AML-193 (cell line): ENCODE measurements around the gene ZNF394.

Experiments used
- DNase-seq, 2 experiments: peaks; one replicate each; lab custom pipeline; 2025; lab: John Stamatoyannopoulos, UW

Gene ZNF394

GRCh38 chr7:99493823-99494222 lies 6.3 kb downstream of the ZNF394 start:
- DNase-seq: no peak

- no peak for DNase-seq
Measured at GRCh38 chr7:99490878-99491277, 9.2 kb downstream of the ZNF394 start.

DNA sequence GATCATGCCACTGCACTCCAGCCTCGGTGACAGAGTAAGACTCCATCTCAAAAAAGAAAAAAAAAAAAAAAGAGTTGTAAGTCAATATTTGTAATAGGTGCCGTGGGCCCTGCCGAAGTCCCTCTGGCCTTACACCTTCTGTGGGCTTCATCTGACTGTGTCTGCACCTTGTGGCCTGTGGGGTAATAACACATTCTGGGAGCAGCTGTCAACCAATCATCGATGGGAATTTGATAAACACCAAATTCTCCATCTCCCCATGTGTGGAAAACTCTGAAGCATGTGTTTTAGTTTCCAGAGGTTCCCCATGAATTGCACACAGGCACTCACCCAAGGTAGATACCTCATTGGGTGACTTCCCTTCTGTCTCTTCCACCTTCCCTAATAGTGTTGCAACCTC lies 10.8 kb downstream of the ZNF394 start:
- DNase-seq: peak in 1 of 2 experiments; percentile 16

DNA sequence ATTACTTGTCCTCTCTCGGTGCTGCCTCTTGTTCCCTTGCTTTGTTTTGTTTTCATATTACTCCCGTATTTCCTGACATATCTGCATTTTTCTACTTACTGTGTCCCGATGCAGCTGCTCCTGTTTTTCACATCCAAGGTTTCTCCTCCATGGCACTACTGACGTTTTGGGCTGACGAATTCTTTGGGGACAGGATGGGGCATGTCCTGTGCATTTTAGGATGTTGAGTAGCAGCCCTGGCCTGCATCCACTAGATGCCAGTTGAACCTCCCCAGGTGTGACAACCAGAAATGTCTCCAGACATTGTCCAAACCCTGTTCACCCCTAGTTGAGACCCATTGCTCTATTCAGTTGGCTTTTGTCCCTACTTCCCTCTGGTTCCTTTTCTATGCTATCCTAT lies 15.0 kb downstream of the ZNF394 start:
- no peak for DNase-seq

DNA sequence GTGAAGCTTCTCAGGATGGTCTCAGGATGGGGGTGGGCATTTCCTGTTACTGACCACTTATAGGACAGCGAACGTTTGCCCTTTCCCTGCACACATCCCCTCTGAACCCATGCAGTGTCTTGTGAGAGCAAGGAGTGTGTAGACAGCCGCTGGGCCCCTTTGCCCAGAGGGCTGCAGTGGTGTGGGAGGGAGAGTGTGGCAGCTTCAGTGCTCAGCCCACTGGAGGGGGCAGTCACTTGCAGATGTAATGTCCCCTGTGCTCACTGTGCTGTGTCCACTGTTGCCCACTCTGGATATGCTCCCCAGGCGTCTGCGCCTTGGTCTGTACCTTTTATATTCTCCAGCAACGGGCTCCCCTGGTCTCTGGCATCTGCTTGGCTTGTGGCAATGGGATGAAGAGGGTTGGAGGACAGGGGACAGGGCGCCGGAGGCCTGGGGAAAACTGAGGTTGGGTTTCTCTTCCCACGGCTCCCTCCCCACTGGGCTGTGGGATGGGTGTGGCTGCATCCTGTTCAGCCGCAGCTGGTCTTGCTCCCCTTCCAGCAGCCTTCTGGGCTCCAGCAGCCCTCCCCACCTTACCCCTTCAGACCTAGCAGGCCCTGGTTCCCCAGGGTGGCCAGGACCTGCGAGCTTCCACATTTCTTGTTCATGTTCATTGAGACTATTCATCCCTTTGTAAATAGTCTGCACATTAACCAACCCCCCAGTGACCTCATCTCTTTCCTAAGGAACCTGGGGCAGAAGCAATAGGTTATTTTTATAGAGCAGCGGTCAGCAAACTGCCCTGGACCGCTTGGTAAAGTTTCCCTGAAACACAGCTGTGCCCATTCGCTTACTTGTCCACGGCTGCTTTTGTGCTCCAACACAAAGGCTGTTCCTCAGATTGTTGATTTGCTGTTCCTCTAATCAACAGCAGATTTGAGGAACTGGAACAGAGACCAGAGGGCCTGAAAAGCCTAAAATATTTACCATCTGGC lies 21.3 kb downstream of the ZNF394 start:
- no peak for DNase-seq

GRCh38 chr7:99476107-99476506 lies 24.0 kb downstream of the ZNF394 start:
- no peak for DNase-seq

GRCh38 chr7:99473315-99473596 lies 26.8 kb downstream of the ZNF394 start:
- DNase-seq: peak; percentile 81 to 87

DNA sequence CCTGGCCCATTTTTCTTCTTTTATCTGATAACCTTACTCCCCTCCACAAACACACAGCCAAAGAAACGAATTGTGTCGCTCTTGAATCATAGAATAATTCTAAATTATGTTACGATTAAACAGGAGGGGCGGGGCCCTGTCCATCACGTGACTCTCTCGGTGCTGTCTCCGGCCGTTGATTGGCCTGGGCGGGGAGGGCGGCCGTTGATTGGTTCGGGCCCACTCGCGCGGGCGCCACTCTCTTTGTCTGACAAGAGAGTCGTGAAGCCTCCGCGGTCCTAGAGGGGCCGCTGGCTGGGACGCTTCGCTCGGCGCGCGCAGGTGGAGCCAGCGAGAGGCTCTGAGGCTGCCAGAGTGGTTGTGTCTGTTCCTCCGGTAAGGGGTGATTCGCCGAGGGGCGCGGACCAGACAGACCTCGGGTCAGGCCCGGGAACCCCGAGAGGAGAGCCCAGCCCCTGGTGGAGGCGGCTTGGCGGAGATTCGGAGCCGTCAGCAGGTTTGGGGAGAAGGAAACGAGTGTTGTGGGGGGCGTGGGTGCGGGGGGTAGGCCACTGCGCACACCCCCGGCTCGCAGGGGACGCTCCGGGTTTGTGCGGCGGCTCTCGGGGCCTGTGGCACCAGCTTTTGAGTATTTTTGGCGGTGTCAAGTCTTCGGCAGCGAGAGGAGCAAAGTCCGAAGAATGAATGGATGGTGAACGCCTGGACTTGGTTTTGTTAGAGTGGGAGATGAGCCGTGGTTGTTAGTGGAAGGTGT lies 27.3 kb downstream of the ZNF394 start, which contains the start of gene ZNF789:
TSS of gene ZNF789 (plus strand) at position 330 of the 754 bp plus-strand sequence. CDS start 3,567 bp downstream, outside the sequence.
- DNase-seq: peak; percentile 91 to 93

GRCh38 chr7:99469381-99470065 lies 30.6 kb downstream of the ZNF394 start:
- no peak for DNase-seq

DNA sequence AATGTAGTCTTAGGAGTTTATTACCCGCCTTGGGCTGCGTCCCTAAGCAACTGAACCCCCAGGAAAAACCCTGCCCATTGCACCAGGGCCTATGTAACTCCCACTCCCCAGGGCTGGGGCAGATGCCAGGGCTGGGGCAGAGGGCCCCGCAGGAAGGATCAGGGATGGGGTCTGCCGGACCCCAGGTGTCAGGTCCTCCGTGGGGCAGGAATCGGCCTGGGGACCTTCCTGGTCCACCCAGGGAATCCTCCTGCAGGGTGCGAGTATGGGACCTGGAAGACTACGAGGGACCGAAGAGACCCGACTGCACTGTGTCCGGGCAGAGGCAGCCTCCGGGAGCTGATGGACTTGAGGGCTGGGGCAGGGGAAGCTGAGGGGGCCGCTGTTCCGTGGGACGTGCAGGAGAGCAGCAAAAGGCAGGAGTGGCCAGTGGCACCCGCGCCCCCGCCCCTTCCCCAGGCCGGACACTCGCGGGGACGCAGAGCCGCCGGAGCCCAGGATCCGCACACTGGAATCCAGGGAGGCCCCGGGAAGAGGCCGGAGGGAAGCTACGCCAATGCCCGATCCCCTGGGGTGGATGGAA lies 31.7 kb downstream of the ZNF394 start:
- DNase-seq: no peak

- DNase-seq: no peak
Measured at GRCh38 chr7:99465421-99465768, 34.7 kb downstream of the ZNF394 start.

GRCh38 chr7:99461221-99461620 lies 38.9 kb downstream of the ZNF394 start:
- peak in 1 of 2 experiments; percentile 14 for DNase-seq

GRCh38 chr7:99460651-99461050 lies 39.4 kb downstream of the ZNF394 start:
- no peak for DNase-seq

- peak; percentile 41 to 47 for DNase-seq
Measured at GRCh38 chr7:99459087-99459486, 41.0 kb downstream of the ZNF394 start.

DNA sequence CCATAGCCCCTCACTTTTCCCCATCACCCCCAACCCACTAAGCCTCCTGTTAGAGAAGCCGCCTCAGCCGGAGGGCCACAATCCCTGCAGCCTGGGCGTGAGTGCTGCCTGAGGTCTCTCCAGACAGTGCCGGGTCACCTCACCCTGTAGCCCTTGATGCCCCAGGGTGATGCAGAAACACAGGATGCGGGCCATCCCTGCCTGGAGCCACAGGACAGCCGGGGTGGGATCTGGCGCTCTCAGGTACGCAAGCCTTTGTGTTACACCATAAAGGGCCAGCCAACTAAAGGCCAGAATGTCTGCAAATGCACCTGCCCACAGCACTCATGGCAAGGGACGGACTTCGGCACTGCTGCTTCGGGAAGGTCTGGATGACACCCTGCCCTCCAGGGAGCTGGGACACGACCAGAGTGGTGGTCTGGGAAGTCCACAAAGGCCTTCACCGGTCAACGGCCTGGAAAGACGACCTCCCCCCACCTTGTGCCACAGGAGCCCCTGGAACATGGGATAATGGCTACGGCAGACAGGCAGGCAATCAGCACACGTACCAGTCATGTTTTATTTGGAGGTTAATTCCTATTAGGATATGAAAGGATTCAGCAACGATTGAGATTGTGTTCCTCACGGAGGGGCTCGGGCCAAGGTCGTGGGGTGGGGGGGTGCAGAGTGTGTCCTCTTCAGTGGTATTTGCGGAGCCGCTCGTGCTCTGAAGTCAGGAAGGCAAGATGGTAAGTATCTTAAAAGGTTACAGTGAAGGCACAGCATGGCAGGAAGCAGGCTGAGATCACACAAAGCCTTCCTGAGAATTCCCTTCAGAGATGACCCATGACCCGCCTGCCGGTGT lies 42.2 kb downstream of the ZNF394 start:
- DNase-seq: no peak

DNA sequence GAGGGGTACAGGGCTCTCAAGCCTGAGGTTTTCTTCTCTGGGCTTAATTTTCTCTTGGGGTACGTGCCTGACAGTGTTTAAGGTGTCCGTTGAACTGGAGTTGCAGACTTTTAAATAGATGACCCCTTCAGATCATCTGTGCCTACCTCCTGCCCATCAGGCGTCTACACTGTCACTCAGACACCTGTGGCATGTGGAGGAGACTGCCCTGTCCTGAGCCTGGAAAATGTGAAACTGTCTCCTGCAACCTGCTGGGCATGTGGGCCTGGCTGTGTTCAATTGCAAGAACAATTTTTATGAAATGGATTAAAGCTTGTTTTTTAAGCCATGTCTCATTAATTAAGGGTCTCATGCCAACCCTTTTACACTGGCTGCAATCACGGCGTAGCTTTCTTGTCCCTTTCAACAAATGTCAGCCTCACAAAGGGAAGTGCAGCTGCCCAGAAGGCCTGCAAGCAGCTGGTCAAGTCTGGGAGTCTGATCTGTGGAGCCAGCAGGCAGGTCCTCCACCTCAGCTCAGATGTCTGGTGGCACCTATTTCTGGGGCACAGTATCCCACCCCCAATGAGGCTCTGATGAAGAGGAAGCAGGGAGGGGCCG lies 42.9 kb downstream of the ZNF394 start:
- DNase-seq: no peak

DNA sequence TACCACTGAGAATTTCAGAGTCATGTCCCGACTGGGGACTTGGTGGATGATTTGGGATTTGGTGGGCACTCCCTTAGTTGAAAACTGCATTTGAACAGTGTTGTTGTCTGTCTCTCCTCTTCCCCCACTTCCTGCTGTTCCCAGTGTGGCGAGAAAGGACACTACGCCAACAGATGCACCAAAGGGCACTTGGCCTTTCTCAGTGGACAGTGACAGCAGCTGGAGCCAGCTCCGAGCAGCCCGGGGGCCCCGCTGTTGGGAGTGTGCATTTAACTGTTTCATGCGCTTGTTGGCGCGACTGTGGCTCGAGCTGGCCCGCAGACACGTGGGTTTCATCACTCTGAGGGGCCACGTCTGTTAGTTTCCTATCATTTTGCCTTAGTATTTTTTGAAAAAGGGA lies 43.8 kb downstream of the ZNF394 start:
- DNase-seq: no peak

DNA sequence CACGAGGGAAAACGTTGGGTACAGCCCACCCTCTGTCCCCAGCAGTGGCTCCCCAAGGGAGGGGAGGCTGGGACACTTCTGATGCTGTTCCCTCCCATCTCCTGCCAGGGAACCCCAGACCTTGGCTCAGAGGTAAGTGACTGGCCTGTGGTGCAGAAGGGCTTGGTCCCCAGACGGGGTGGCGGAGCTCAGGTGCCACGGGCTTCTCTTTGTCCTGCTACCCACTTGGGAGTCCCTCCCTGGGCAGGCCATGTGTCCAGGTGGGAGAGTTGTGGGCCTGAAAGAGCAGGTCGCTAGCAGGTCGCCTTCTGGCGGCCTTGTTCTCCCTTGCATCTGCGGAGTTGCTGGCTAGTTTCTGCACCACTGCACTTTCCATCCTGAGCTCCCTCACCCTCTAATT lies 44.2 kb downstream of the ZNF394 start:
- DNase-seq: no peak

- no peak for DNase-seq
Measured at GRCh38 chr7:99453105-99453504, 47.0 kb downstream of the ZNF394 start.

GRCh38 chr7:99452541-99452940 lies 47.5 kb downstream of the ZNF394 start:
- no peak for DNase-seq

DNA sequence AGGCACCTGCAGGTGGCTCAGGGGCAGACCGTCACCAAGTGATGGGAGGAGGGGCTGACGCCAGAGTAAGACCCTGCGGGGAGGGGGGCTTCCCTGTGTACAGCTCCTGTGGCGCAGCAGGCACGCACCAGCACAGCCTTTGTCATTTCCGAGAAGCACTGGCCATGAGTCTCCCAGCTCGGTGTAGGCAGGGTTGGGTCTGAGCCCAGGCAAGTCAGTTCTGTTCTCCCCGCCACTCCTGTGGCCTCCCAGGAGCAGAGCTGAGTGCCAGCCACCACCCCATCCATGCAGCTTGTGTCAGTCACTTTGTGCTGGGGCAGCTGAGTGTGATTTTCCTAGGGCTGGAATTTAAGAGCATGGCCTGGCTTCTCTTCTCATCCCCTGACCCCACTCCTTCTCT lies 48.1 kb downstream of the ZNF394 start:
- no peak for DNase-seq
